K562 (cell line): ENCODE results near the gene SASH3. TPM values are rescaled to one million over a fixed set of nuclear protein-coding genes. Genes with fewer than 3 reads are reported as not detected.

Experiments used
- ATAC-seq: fragments of 200-7000 bp; cut with Tn5 transposase; 3 replicates; pipeline ENCODE4 v1.9.1; 2020; ENCODE audit warnings: moderate library complexity
- BruUV-seq: library from RNA; stranded (reverse); fragments of 400-500 nt; replicated peaks from 2 replicates; lab custom pipeline; 2021; lab: Mats Ljungman, UMichigan
- CTCF ChIA-PET: fragments of 300-600 bp; formaldehyde crosslinking; extraction: SDS; loops from one replicate; lab custom pipeline; 2021; ENCODE audit warnings: low intra/inter-chr PET ratio; lab: Yijun Ruan, JAX
- POLR2A ChIA-PET: fragments of 300-600, 350-650 bp; sonication (Branson Sonifier 250); formaldehyde crosslinking; extraction: SDS; loops from one replicate; lab custom pipeline; 2021; ENCODE audit warnings: antibody characterized with exemption, inconsistent platforms; lab: Yijun Ruan, JAX
- DNase-seq, 4 experiments: peaks; one replicate each; pipeline versions ENCODE4 v3.0.0 to v3.0.0-alpha.2; 2011 to 2018; ENCODE audit warnings: low spot score in 3 of 4, mixed read lengths in 3 of 4; ENCODE audit errors: extremely low read depth in 1 of 4
- FAIRE-seq: peaks from 2 replicates; lab custom pipeline; 2011; peaks lifted over from hg19 to GRCh38; lab: Jason Lieb, UNC
- H2AFZ ChIP-seq: 2 replicates; pipeline ENCODE4 v1.6.0; 2011; ENCODE audit warnings: low read depth, low read length, control low read depth, inconsistent platforms
- H3K27ac ChIP-seq: fragments of 200-600 bp; 3 replicates; pipeline ENCODE4 v1.8.0; 2011; ENCODE audit warnings: low read depth, mild to moderate bottlenecking, control low read depth, inconsistent platforms, low read length, moderate library complexity, mixed read lengths; ENCODE audit errors: extremely low read depth
- H3K27me3 ChIP-seq, 2 experiments: fragments of 300-600 bp in 1 of 2; 2 replicates in 1 of 2; 3 replicates in 1 of 2; pipeline versions ENCODE4 v1.6.0 to v1.8.0; 2011; ENCODE audit warnings: inconsistent platforms in 2 of 2, low read length in 2 of 2, mild to moderate bottlenecking in 1 of 2, mixed read lengths in 1 of 2, moderate library complexity in 1 of 2; ENCODE audit not compliant: control insufficient read depth in 2 of 2, insufficient read depth in 2 of 2
- H3K36me3 ChIP-seq: fragments of 300-600 bp; 3 replicates; pipeline ENCODE4 v1.8.0; 2011; ENCODE audit warnings: mild to moderate bottlenecking, low read length, inconsistent platforms; ENCODE audit not compliant: control insufficient read depth, insufficient read depth
- H3K4me1 ChIP-seq, 2 experiments: fragments of 200-600 bp in 1 of 2; replicated peaks in 1 of 2; 2 replicates in 1 of 2; 3 replicates in 1 of 2; pipeline versions ENCODE4 v1.5.1 to v1.8.0; 2011; ENCODE audit warnings: inconsistent platforms in 2 of 2, low read length in 2 of 2, mild to moderate bottlenecking in 1 of 2, mixed read lengths in 1 of 2, moderate library complexity in 1 of 2; ENCODE audit not compliant: control insufficient read depth in 2 of 2, insufficient read depth in 2 of 2
- H3K4me2 ChIP-seq: 2 replicates; pipeline ENCODE4 v1.6.1; 2011; ENCODE audit warnings: low read length, control low read depth, inconsistent platforms, mixed read lengths; ENCODE audit not compliant: insufficient read depth
- H3K4me3 ChIP-seq: fragments of 200-600 bp; sonication (generic), shearing (Covaris generic); 2 replicates; pipeline ENCODE4 v1.5.1; 2016; ENCODE audit warnings: control low read depth, inconsistent platforms
- H3K79me2 ChIP-seq: fragments of 200-600 bp; 3 replicates; pipeline ENCODE4 v1.8.0; 2011; ENCODE audit warnings: low read length, inconsistent platforms; ENCODE audit not compliant: control insufficient read depth, insufficient read depth
- H3K9ac ChIP-seq, 2 experiments: 2 replicates each; pipeline versions ENCODE4 v1.6.0 to v1.6.1; 2011; ENCODE audit warnings: low read depth in 2 of 2, low read length in 2 of 2, control low read depth in 1 of 2, inconsistent platforms in 1 of 2, mild to moderate bottlenecking in 1 of 2, mixed read lengths in 1 of 2; ENCODE audit not compliant: insufficient read depth in 1 of 2
- H3K9me1 ChIP-seq: one replicate; pipeline ENCODE4 v1.6.0; 2011; ENCODE audit warnings: inconsistent platforms, mild to moderate bottlenecking, low read length, moderate library complexity; ENCODE audit not compliant: control insufficient read depth, insufficient read depth
- H3K9me3 ChIP-seq: replicated peaks from 2 replicates; pipeline ENCODE4 v1.5.1; 2011; ENCODE audit warnings: low read depth, low read length, inconsistent platforms; ENCODE audit not compliant: control insufficient read depth, insufficient read depth
- H4K20me1 ChIP-seq: replicated peaks from 2 replicates; pipeline ENCODE4 v1.6.1; 2011; ENCODE audit warnings: low read length, inconsistent platforms, mixed read lengths; ENCODE audit not compliant: control insufficient read depth, insufficient read depth
- ATF6 ChIP-seq: sonication (generic); formaldehyde crosslinking; IDR thresholded peaks from 2 replicates; pipeline ENCODE4 v1.4.0; 2020; ENCODE audit warnings: mild to moderate bottlenecking, missing genetic modification reagents
- CBFB ChIP-seq: sonication (generic); formaldehyde crosslinking; IDR thresholded peaks from 2 replicates; pipeline ENCODE4 v1.4.0; 2020; ENCODE audit warnings: mild to moderate bottlenecking, missing genetic modification reagents
- GABPB1 ChIP-seq: sonication (generic); formaldehyde crosslinking; IDR thresholded peaks from 2 replicates; pipeline ENCODE4 v1.8.0; 2022; ENCODE audit warnings: mild to moderate bottlenecking, missing genetic modification reagents
- GATA2 ChIP-seq: sonication (generic); formaldehyde crosslinking; IDR thresholded peaks from 2 replicates; pipeline ENCODE4 v1.4.0; 2020; ENCODE audit warnings: mild to moderate bottlenecking, missing genetic modification reagents
- HBP1 ChIP-seq: fragments of 450-650 bp; formaldehyde crosslinking; IDR thresholded peaks from 2 replicates; pipeline ENCODE4 v1.4.0; 2022; ENCODE audit warnings: missing genetic modification characterization
- PKNOX1 ChIP-seq: fragments of 450-650 bp; IDR thresholded peaks from 2 replicates; pipeline ENCODE4 v1.6.1; 2016
- SAFB2 ChIP-seq: fragments of 200-400 bp; formaldehyde crosslinking; IDR thresholded peaks from 2 replicates; pipeline ENCODE4 v1.6.1; 2018; ENCODE audit warnings: borderline replicate concordance, low read length, low read depth, moderate library complexity; ENCODE audit not compliant: severe bottlenecking
- THAP12 ChIP-seq: fragments of 250-450 bp; sonication (Bioruptor Pico); IDR thresholded peaks from 2 replicates; pipeline ENCODE4 v1.9.0; 2021; ENCODE audit warnings: mild to moderate bottlenecking, inconsistent platforms
- ZNF408 ChIP-seq: fragments of 250-450 bp; sonication (Bioruptor Pico); IDR thresholded peaks from 2 replicates; pipeline ENCODE4 v1.4.0; 2020; ENCODE audit warnings: low read depth, mild to moderate bottlenecking, moderate library complexity
- WGBS: fragments of 100-300 bp; shearing (Covaris generic); methylation state at CpG from one replicate; pipeline ENCODE4 v1.1.6; 2016; ENCODE audit warnings: low coverage, mixed read lengths; ENCODE audit not compliant: insufficient coverage; ENCODE audit errors: missing lambda C conversion rate; 5-methylcytosine and 5-hydroxymethylcytosine counted together
- in situ Hi-C: fragments of 300-500 bp; cut with MboI; formaldehyde crosslinking; loops from 4 replicates; pipeline ENCODE4 v1.15.0; 2018; ENCODE audit warnings: inconsistent platforms, mixed read lengths
- intact Hi-C: fragments of 100-400 bp; cut with micrococcal nuclease; formaldehyde crosslinking; loops from 2 replicates; pipeline ENCODE4 v1.14.2; 2022
- polyA plus RNA-seq, 8 experiments: library from polyadenylated mRNA; depleted of rRNA in 4 of 8; stranded (reverse) in 5 of 8; unstranded in 3 of 8; fragments of >200 nt; fragmentation: Nextera tagmentation in 2 of 8; fragmentation: Illumina TruSeq in 1 of 8; extraction: Ambion mirVana in 2 of 8; extraction: Trizol in 1 of 8; gene quantifications; 2 replicates each; pipeline versions ENCODE4 v1.2.1 to v1.2.3, GENCODE V29; 2011 to 2014; ENCODE audit warnings: inconsistent platforms in 1 of 8, missing spikeins in 1 of 8
- total RNA-seq, 7 experiments: library from RNA; depleted of rRNA in 6 of 7; stranded (reverse); fragments of >200 nt in 6 of 7; fragmentation: Illumina TruSeq in 2 of 7; extraction: Trizol in 2 of 7; gene quantifications; 2 replicates each; pipeline versions ENCODE4 v1.2.1 to v1.2.3, GENCODE V29; 2011 to 2021; ENCODE audit warnings: low replicate concordance in 1 of 7

Gene SASH3
- total and polyA plus RNA-seq, 9 of the 15 experiments (the other 6 are each of a cell fraction or from before 2014, with no cell fraction given): 0.03 to 0.72 (median 0.08) TPM

GRCh38 chrX:129795584-129795983, 15.8 kb downstream of the SASH3 start (continued):
- TF ChIP-seq THAP12 (no peak), GATA2 (CRISPR knock-in tag) (no peak), ZNF408 (CRISPR knock-in tag) (no peak)

- no TSS peak for BruUV-seq
- ATAC-seq: no peak
- Histone ChIP-seq H3K27me3 (no peaks in the 10 kb centered on the region), H2AFZ (no peak overlapping the region), H3K79me2 (no peaks in the 10 kb centered on the region), H3K4me2 (no peak overlapping the region), H3K36me3 (peaks cover 6% of the 10 kb centered on the region; the same call in 1 of the 3 replicates), H3K27ac (no peak overlapping the region), H3K9me1 (peaks cover 2% of the 10 kb centered on the region), H3K4me3 (no peak overlapping the region), H3K9ac (no peak overlapping the region), H3K9me3 (no peaks in the 10 kb centered on the region), H4K20me1 (no peaks in the 10 kb centered on the region), H3K4me1 (peaks cover 0 to 5% of the 10 kb centered on the region in 2 experiments; a peak in 1 of 5 replicates)
- WGBS: 66% methylated on average over 3 of the region's 4 CpGs
- in situ Hi-C loops (no loop called here), intact Hi-C loops (no loop called here)
- FAIRE-seq: no peak
- POLR2A ChIA-PET: interaction anchor here (0.6 kb wide), 2 partner anchors 14 to 87 kb away, joined by 3 to 4 read pairs; no protein-coding TSS in a partner anchor
- TF ChIP-seq HBP1 (CRISPR knock-in tag) (no peak), PKNOX1 (no peak), CBFB (CRISPR knock-in tag) (no peak), SAFB2 (no peak), ATF6 (no peak), GABPB1 (no peak)
- no peak for DNase-seq
- CTCF ChIA-PET: no interaction called here
These were observed 17.6 kb downstream of the SASH3 start for GRCh38 chrX:129797251-129797906.
